ENCODE results near the gene ABCB10.

ABCB10 gene

DNA sequence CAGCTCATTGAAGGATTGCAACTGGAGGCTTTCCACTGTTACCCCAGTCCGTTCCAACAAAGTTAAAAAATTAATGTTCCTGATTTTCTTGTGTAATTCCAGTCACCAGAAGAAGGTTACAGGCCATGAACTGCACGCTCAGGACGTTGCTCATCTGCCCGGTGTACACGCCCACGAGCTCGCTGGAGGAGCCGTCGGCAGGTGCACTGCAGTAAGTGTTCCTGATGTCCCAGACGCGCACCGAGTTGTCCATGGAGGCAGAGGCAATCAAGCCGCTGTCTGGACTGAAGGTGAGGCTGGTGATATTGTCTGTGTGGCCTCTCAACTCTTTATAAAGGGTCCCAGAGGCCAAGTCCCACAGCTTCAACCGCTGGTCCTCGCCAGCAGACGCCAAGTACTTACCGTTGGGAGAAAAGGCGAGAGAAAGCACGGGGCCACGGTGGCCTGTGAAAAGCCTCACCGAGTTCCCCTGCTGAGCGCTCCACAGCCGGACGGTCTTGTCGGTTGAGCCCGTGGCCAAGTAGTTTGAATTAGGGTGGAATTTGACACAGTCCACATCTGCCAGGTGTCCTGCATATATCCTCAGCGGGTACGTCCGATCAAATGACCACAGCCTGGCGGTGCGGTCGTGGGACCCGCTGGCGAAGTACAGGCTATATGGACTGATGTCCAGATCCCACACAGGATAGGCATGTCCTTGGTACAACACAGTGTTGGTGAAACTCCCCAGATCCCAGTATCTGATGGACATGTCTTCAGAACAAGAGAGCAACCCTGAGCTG, 35.9 kb upstream of the ABCB10 start:
- Histone ChIP-seq H3K27ac (no peak overlapping the region), H3K9me3 (replicated peaks in 1 of 11) (no peaks in the 10 kb centered on the region), H3K4me1 (peaks cover 0 to 11% (median 2%) of the 10 kb centered on the region in 10 experiments; a peak in 7 of 20 replicates), H3K4me3 (no peak overlapping the region), H3K4me2 (no peak overlapping the region), H3K36me3 (peaks cover 64 to 89% (median 72%) of the 10 kb centered on the region in 11 experiments), H4K20me1 (peaks cover 6 to 73% (median 34%) of the 10 kb centered on the region in 11 experiments; a peak in 18 of 22 replicates), H3K9ac (no peak overlapping the region), H3K27me3 (no peaks in the 10 kb centered on the region)
- TF ChIP-seq Cebpa-rat (IDR thresholded peaks at IDR 0.05): no peak

DNA sequence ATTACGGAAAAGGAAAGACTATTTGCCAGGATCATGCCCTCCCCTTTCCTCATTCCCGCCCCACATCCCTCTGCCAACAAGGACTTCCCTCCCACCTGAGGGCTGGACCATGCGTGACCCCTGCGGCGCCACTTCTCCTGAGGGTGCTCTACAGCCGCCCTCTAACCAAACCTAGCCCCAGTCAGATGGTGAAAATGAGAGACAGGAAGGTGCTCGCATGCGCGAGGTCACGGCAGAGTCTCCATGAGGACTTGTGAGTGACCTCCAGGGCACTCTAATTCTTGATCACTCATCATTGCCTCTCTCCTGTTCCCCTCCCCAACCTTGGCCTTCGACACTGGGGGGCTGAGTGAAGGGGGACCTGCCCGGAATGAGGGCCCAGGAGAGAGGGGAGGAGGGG, 35.3 kb upstream of the ABCB10 start:
- H3K36me3 ChIP-seq: peaks cover 58 to 82% (median 66%) of the 10 kb centered on the region in 11 experiments

DNA sequence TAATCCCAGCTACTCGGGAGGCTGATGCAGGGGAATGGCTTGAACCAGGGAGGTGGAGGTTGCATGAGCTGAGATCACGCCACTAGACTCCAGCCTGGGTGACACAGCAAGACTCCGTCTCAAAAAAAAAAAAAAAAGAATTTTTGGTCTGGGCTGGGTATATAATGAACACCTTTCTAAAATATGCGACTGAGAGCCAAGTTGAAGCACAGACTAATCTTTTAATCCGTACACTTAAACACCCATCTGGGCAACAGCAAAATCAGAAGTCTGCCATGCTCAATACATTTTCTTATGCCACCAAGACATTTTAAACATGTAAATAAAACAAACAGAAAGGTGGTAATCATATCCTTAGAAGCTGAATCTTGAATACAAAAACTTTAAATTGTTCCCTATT, 31.6 kb upstream of the ABCB10 start:
- no peak overlapping the region for H3K27ac ChIP-seq
- no peaks in the 10 kb centered on the region for H3K9me3 ChIP-seq (replicated peaks in 1 of 11)
- no peaks in the 10 kb centered on the region for H3K27me3 ChIP-seq
- no peak overlapping the region for H3K4me3 ChIP-seq
- H3K4me1 ChIP-seq: peaks cover 0 to 12% (median 9%) of the 10 kb centered on the region in 10 experiments; a peak in 9 of 20 replicates
- H3K4me2 ChIP-seq: no peak overlapping the region
- H4K20me1 ChIP-seq: peaks cover 0 to 30% (median 10%) of the 10 kb centered on the region in 11 experiments; a peak in 8 of 22 replicates
- TF ChIP-seq Cebpa-rat (IDR thresholded peaks at IDR 0.05): no peak
- H3K36me3 ChIP-seq: peaks cover 35 to 49% (median 39%) of the 10 kb centered on the region in 11 experiments
- H3K9ac ChIP-seq: no peak overlapping the region

More for the DNA sequence above, 35.3 kb upstream of the ABCB10 start:
- Histone ChIP-seq H4K20me1 (peaks cover 6 to 67% (median 29%) of the 10 kb centered on the region in 11 experiments; a peak in 18 of 22 replicates), H3K4me2 (no peak overlapping the region), H3K9ac (no peak overlapping the region), H3K27ac (no peak overlapping the region), H3K4me1 (peaks cover 0 to 11% (median 2%) of the 10 kb centered on the region in 10 experiments; a peak in 7 of 20 replicates), H3K27me3 (no peaks in the 10 kb centered on the region), H3K4me3 (no peak overlapping the region), H3K9me3 (replicated peaks in 1 of 11) (no peaks in the 10 kb centered on the region)
- no peak for TF ChIP-seq Cebpa-rat (IDR thresholded peaks at IDR 0.05)

DNA sequence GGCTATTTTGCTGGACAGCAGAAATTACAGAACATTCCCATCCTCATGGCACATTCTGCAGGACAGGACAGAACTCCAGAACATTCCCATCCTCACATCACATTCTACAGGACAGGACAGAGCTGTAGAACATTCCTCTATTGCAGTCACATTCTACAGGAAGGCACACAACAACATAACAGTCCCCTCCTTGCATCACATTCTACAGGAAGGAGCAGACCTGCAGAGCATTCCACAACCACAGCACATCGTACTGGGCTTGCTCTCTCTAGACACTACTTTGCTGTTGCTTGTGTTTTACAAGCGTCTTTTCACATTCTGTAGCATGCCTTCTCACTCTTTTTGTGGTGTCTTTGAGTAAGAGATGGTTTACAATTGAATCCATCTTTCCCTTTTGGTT, 26.8 kb upstream of the ABCB10 start:
- TF ChIP-seq Cebpa-rat (IDR thresholded peaks at IDR 0.05): no peak
- Histone ChIP-seq H4K20me1 (no peaks in the 10 kb centered on the region), H3K36me3 (peaks cover 0 to 6% (median 0%) of the 10 kb centered on the region in 11 experiments; a peak in 4 of 22 replicates), H3K4me3 (no peak overlapping the region), H3K9me3 (replicated peaks in 1 of 11) (no peaks in the 10 kb centered on the region), H3K27me3 (no peaks in the 10 kb centered on the region), H3K4me1 (peaks cover 10 to 19% (median 12%) of the 10 kb centered on the region in 10 experiments; a peak in 18 of 20 replicates), H3K4me2 (no peak overlapping the region), H3K9ac (no peak overlapping the region), H3K27ac (no peak overlapping the region)

DNA sequence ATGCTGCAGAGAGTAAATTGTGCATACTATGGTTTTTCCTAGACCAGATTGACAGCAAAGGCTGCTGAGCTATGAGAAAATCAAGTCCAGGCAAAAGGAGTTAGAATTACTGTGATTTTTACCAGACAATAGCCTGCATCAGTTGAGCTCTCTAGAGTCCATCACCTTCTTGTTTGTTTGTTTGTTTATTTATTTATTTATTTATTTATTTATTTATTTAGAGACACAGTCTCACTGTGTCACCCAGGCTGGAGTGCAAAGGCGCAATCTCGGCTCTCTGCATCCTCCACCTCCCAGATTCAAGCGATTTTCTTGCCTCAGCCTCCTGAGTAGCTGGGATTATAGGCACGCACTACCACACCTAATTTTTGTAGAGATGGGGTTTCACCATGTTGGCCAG, 24.2 kb upstream of the ABCB10 start:
- H3K36me3 ChIP-seq: no peaks in the 10 kb centered on the region; a peak in 2 of 22 replicates
- no peak overlapping the region for H3K4me3 ChIP-seq
- no peak overlapping the region for H3K9ac ChIP-seq
- no peak overlapping the region for H3K27ac ChIP-seq
- H3K4me1 ChIP-seq: peaks cover 26 to 39% (median 33%) of the 10 kb centered on the region in 10 experiments
- H3K9me3 ChIP-seq (replicated peaks in 1 of 11): no peaks in the 10 kb centered on the region
- no peaks in the 10 kb centered on the region for H3K27me3 ChIP-seq
- TF ChIP-seq Cebpa-rat (IDR thresholded peaks at IDR 0.05): no peak
- peaks cover 0 to 5% (median 0%) of the 10 kb centered on the region in 11 experiments; a peak in 1 of 22 replicates for H4K20me1 ChIP-seq
- H3K4me2 ChIP-seq: peak overlapping the region in 3 of 11 experiments; percentile 50 to 83 (median 72); a peak in 6 of 22 replicates

DNA sequence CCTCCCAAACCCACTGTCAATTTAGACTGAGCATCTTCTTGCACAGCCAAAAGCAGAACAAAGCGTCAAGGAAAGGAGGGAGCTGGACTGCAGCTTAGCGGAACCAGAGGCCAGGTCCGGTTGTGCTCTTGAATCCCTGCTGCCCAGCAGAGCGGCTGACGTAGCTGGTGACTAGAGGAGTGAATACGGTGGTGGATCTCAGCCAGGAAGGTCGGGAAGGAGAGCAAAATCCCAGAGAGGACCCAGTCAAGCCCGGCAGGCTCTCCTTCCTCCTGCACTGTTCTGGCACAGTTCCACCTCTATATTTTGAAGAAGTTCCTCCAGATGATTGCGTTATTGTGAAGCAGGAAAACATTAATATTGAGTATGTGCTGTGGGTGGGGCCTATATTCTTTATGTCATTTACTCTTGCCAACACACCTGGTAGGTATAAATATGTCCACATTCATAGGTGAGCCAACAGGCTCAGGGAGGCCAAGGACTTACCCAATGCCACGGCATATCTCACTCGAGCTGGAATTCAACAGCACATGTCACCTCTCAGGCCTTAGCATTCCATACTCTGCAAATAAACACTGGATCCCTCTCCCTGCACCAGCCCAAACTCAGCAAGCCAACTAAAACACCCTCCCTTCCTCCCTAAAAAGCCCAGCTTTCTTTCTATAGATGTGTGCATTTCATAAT, 23.6 kb upstream of the ABCB10 start:
- H3K4me3 ChIP-seq: no peak overlapping the region
- no peak overlapping the region for H3K9ac ChIP-seq
- no peak overlapping the region for H3K27ac ChIP-seq
- H3K4me1 ChIP-seq: peaks cover 20 to 36% (median 29%) of the 10 kb centered on the region in 10 experiments
- peak overlapping the region in 5 of 11 experiments; percentile 11 to 83 (median 50); a peak in 8 of 22 replicates for H3K4me2 ChIP-seq
- TF ChIP-seq Cebpa-rat (IDR thresholded peaks at IDR 0.05): no peak
- peaks cover 0 to 5% (median 0%) of the 10 kb centered on the region in 11 experiments; a peak in 1 of 22 replicates for H4K20me1 ChIP-seq
- no peaks in the 10 kb centered on the region for H3K9me3 ChIP-seq (replicated peaks in 1 of 11)
- H3K27me3 ChIP-seq: no peaks in the 10 kb centered on the region
- no peaks in the 10 kb centered on the region for H3K36me3 ChIP-seq

DNA sequence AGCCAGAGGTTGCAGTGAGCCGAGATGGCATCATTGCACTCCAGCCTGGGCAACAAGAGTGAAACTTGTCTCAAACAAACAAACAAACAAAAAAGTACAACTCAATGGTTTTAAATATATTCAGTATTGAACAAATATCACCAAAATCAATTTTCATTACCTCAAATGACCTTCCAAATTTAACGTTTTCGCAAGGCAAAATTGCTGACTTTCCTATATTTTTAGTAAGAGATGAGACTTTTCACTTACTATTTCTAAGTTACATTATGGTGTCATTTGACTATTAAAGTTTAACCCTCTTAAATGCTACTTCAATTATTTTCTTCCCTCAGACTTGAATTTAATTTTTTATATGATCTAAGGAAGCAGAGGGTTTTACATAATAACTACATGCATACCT, 23.0 kb upstream of the ABCB10 start:
- Histone ChIP-seq H3K4me3 (no peak overlapping the region), H3K9me3 (replicated peaks in 1 of 11) (no peaks in the 10 kb centered on the region), H3K27me3 (no peaks in the 10 kb centered on the region), H3K27ac (no peak overlapping the region), H3K9ac (no peak overlapping the region), H3K4me1 (peaks cover 19 to 36% (median 27%) of the 10 kb centered on the region in 10 experiments), H3K4me2 (no peak overlapping the region), H4K20me1 (peaks cover 0 to 5% (median 0%) of the 10 kb centered on the region in 11 experiments; a peak in 1 of 22 replicates), H3K36me3 (no peaks in the 10 kb centered on the region)
- no peak for TF ChIP-seq Cebpa-rat (IDR thresholded peaks at IDR 0.05)

DNA sequence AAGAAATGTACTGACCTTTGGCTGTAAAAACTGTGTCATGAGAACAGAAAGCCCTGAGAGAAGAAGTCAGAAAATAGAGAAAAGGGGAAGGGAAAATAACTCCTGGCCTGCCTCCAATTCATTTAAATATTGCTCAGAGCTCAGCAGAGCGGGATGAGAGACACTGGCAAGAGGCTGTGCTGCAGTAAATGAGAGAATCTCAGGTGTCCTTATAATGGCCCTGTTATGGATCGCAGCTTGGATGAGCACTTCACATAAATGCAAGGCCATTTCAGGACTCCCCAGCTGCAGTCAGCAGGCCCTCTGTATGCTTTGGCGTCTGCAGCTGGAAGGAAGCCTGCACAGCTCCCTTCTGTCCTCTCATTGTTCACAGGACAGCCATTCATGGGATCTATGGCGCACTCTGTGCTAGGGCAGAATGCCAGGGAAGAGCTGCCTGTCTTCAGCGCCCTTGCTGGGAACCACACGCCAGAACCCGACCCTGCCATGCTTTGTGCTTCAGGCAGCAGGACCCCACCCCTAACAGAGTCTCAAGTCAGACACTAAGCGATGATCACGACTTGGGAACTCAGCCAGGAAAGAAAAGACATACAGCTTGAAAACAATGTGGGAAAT, 20.7 kb upstream of the ABCB10 start:
- Histone ChIP-seq H4K20me1 (peaks cover 0 to 5% (median 0%) of the 10 kb centered on the region in 11 experiments; a peak in 1 of 22 replicates), H3K27me3 (no peaks in the 10 kb centered on the region), H3K4me3 (peak overlapping the region in 5 of 10 experiments; percentile 32 to 57 (median 38); a peak in 6 of 20 replicates), H3K9me3 (replicated peaks in 1 of 11) (no peaks in the 10 kb centered on the region), H3K4me2 (peak overlapping the region; percentile 49 to 95 (median 66)), H3K9ac (peak overlapping the region in 9 of 11 experiments; percentile 25 to 70 (median 54); a peak in 12 of 22 replicates), H3K36me3 (no peaks in the 10 kb centered on the region), H3K4me1 (peaks cover 19 to 36% (median 27%) of the 10 kb centered on the region in 10 experiments), H3K27ac (peak overlapping the region in 6 of 11 experiments; percentile 39 to 69 (median 52); a peak in 9 of 22 replicates)
- no peak for TF ChIP-seq Cebpa-rat (IDR thresholded peaks at IDR 0.05)
